AG08395 (cell line): Measurements from ENCODE around the gene CFAP46.
"Not testable (repeated sequence)": the region's sequence is repeated elsewhere in the genome, so short reads cannot be mapped to it uniquely, and the experiment has no call there.

Source experiments
- DNase-seq: peaks from one replicate; pipeline ENCODE4 v3.0.0; 2012; ENCODE audit warnings: mixed read lengths, low spot score

Gene CFAP46

GRCh38 chr10:132962623-132963429 lies 20.5 kb upstream of the CFAP46 start:
- no peak for DNase-seq

GRCh38 chr10:132961787-132962622 lies 19.6 kb upstream of the CFAP46 start:
- peak; percentile 86 for DNase-seq

GRCh38 chr10:132961420-132961786 lies 19.0 kb upstream of the CFAP46 start:
- no peak for DNase-seq

GRCh38 chr10:132960631-132961419 lies 18.5 kb upstream of the CFAP46 start:
- no peak for DNase-seq

GRCh38 chr10:132960071-132960472 lies 17.7 kb upstream of the CFAP46 start:
- no peak for DNase-seq

GRCh38 chr10:132959559-132959961 lies 17.2 kb upstream of the CFAP46 start:
- DNase-seq, result no peak

GRCh38 chr10:132958883-132959558 lies 16.7 kb upstream of the CFAP46 start:
- DNase-seq, result no peak

- DNase-seq, result no peak
Observed at GRCh38 chr10:132957981-132958882, 15.9 kb upstream of the CFAP46 start.

- DNase-seq, result no peak
Observed at GRCh38 chr10:132957131-132957530, 14.8 kb upstream of the CFAP46 start.

- DNase-seq, result not testable (repeated sequence)
Observed at GRCh38 chr10:132956259-132956658, 13.9 kb upstream of the CFAP46 start.

- no peak for DNase-seq
Observed at GRCh38 chr10:132955479-132955878, 13.1 kb upstream of the CFAP46 start.

GRCh38 chr10:132953428-132953827 lies 11.1 kb upstream of the CFAP46 start:
- DNase-seq, result no peak

GRCh38 chr10:132951926-132952325 lies 9.6 kb upstream of the CFAP46 start:
- no peak for DNase-seq

GRCh38 chr10:132948351-132948750 lies 6.0 kb upstream of the CFAP46 start:
- no peak for DNase-seq

GRCh38 chr10:132947843-132948242 lies 5.5 kb upstream of the CFAP46 start:
- DNase-seq, result no peak

- no peak for DNase-seq
Observed at GRCh38 chr10:132946806-132947546, 4.6 kb upstream of the CFAP46 start.

- no peak for DNase-seq
Observed at GRCh38 chr10:132946311-132946710, 3.9 kb upstream of the CFAP46 start.

- DNase-seq, result no peak
Observed at GRCh38 chr10:132945894-132946255, 3.5 kb upstream of the CFAP46 start.

- no peak for DNase-seq
Observed at GRCh38 chr10:132945125-132945893, 2.9 kb upstream of the CFAP46 start.
